ENCODE results near the gene BACH2.

BACH2 gene

DNA sequence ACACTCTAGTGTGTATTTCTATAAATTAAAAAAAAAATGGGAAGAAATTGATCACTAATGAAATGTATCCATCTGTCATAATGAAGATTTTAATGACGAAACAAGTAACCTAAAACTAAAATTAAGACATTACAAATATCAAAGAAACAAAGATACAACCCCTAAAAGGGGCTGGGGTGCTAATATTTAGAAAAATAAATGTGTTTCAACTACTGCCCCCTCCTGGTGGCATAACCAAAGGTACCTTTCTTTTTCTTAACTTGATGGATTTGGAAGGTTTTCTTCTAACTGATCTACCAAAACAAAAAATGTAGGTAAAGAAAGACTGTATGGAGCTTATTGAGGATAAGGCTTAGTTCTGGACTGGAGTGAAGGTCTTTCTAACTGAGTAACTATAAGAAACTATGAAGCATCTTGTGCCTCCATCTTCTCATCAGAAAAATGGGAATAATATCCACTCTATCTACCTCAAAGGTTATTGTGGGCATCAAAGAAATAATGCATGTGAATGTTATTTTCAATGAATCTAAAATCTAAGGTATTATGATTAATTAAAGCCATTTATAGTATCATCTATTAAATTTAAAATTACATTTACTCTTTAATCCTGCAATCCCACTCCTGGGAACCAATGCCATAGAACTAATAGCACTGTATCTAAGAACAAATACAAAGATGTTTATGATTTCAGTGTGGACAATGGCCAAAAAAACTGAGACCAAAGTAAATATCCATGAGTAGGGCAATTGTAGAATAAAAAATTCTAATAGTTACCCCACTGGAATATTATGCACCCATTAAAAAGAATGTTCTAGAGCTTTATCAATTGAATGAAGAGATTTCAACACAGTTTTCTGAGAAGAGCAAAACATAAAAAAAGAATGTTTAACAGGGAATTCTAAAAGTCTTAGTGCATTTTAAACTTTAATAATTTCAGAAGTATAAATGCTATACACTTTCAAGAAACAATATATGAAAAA, 117.2 kb downstream of the BACH2 start:
- Histone ChIP-seq H2AFZ (ENCODE audit: low read depth, low read length, severe bottlenecking) (no peak overlapping the region), H3K36me3 (ENCODE audit: low read length) (0 out of 2 replicates have a peak, but pooled peaks cover 8% of the 10 kb centered on the region), H3K9me3 (ENCODE audit: insufficient read depth, low read length) (no peaks in the 10 kb centered on the region), H3K4me2 (ENCODE audit: low read depth, low read length, poor library complexity, severe bottlenecking) (no peak overlapping the region), H3K27me3 (ENCODE audit: low read length) (no peaks in the 10 kb centered on the region), H3K4me3 (ENCODE audit: insufficient read depth, low read length, poor library complexity, severe bottlenecking) (no peak overlapping the region), H3K9ac (ENCODE audit: low read length) (no peak overlapping the region), H3K27ac (ENCODE audit: low read depth, low read length) (no peak overlapping the region), H3F3A (ENCODE audit: insufficient read depth) (peaks cover 8% of the 10 kb centered on the region; the same call in 1 of the 2 replicates), H4K20me1 (ENCODE audit: low read depth, low read length) (no peaks in the 10 kb centered on the region), H3K9me2 (replicated peaks; ENCODE audit: insufficient read depth, low read length) (no peaks in the 10 kb centered on the region), H3K79me2 (ENCODE audit: insufficient read depth, low read length) (no peaks in the 10 kb centered on the region)
- no peak for TF ChIP-seq EZH2phosphoT487 (conservative IDR thresholded peaks at IDR 0.05; ENCODE audit: low read length)
- TF ChIP-seq CTCF (IDR thresholded peaks at IDR 0.05; ENCODE audit: insufficient read depth, low read length, poor library complexity, severe bottlenecking): peak; percentile 35

GRCh38 chr6:90178384-90178855, 118.2 kb downstream of the BACH2 start:
- Histone ChIP-seq H2AFZ (ENCODE audit: low read depth, low read length, severe bottlenecking) (no peak overlapping the region), H3K9me2 (replicated peaks; ENCODE audit: insufficient read depth, low read length) (no peaks in the 10 kb centered on the region), H3K36me3 (ENCODE audit: low read length) (0 out of 2 replicates have a peak, but pooled peaks cover 8% of the 10 kb centered on the region), H3K9ac (ENCODE audit: low read length) (no peak overlapping the region), H3K27me3 (ENCODE audit: low read length) (no peaks in the 10 kb centered on the region), H3K27ac (ENCODE audit: low read depth, low read length) (no peak overlapping the region), H3K9me3 (ENCODE audit: insufficient read depth, low read length) (no peaks in the 10 kb centered on the region), H3K4me3 (ENCODE audit: insufficient read depth, low read length, poor library complexity, severe bottlenecking) (no peak overlapping the region), H3F3A (ENCODE audit: insufficient read depth) (peaks cover 8% of the 10 kb centered on the region; the same call in 1 of the 2 replicates), H3K79me2 (ENCODE audit: insufficient read depth, low read length) (no peaks in the 10 kb centered on the region), H3K4me2 (ENCODE audit: low read depth, low read length, poor library complexity, severe bottlenecking) (peak overlapping the region; percentile 1), H4K20me1 (ENCODE audit: low read depth, low read length) (no peaks in the 10 kb centered on the region)
- TF ChIP-seq CTCF (IDR thresholded peaks at IDR 0.05; ENCODE audit: insufficient read depth, low read length, poor library complexity, severe bottlenecking) (no peak), EZH2phosphoT487 (conservative IDR thresholded peaks at IDR 0.05; ENCODE audit: low read length) (no peak)

DNA sequence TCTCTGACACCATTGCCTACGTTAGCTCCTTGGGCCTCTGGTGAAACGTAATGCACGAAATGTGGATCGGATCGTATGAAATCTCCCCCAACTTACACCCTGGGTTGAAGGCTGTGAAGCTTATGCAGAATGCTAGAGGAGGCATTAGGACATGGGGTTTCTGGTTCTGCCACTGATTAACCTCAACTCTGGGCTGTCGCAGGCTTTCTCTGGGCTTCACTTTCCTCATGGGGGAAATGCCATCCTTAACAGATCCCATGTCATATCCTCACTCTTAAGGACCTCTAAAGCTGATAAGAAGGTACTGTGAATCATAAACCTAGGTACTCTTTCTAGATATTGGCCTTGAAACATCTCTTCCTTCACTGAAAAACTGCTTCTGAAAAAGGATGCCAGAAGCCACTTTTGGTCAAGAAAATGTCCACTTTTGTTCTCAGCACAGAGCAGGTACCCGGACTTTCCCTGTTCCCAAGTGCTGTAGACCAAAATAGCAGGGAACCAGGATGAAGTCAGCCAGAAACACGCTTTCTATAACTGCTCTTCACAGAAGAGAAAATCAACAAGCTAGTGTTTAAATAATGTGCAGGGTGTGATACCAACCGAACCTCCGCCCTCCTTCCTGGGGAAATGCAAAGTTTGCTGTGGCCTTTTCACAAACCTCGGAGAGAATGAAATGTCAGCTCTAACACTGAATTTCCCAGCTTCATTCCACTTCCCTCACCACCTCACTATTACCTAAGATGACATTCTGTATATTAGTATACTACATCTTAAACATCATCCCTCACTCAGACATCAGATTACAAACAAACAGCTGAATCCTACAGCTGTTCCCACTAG, 118.9 kb downstream of the BACH2 start:
- Histone ChIP-seq H3F3A (ENCODE audit: insufficient read depth) (peaks cover 8% of the 10 kb centered on the region; the same call in 1 of the 2 replicates), H3K27ac (ENCODE audit: low read depth, low read length) (no peak overlapping the region), H3K9me3 (ENCODE audit: insufficient read depth, low read length) (no peaks in the 10 kb centered on the region), H3K36me3 (ENCODE audit: low read length) (peaks cover 8% of the 10 kb centered on the region; the same call in 1 of the 2 replicates), H3K9me2 (replicated peaks; ENCODE audit: insufficient read depth, low read length) (no peaks in the 10 kb centered on the region), H3K4me2 (ENCODE audit: low read depth, low read length, poor library complexity, severe bottlenecking) (peak overlapping the region; percentile 1), H2AFZ (ENCODE audit: low read depth, low read length, severe bottlenecking) (no peak overlapping the region), H3K27me3 (ENCODE audit: low read length) (no peaks in the 10 kb centered on the region), H4K20me1 (ENCODE audit: low read depth, low read length) (no peaks in the 10 kb centered on the region), H3K4me3 (ENCODE audit: insufficient read depth, low read length, poor library complexity, severe bottlenecking) (no peak overlapping the region), H3K9ac (ENCODE audit: low read length) (no peak overlapping the region), H3K79me2 (ENCODE audit: insufficient read depth, low read length) (no peaks in the 10 kb centered on the region)
- TF ChIP-seq EZH2phosphoT487 (conservative IDR thresholded peaks at IDR 0.05; ENCODE audit: low read length): no peak
- no peak for TF ChIP-seq CTCF (IDR thresholded peaks at IDR 0.05; ENCODE audit: insufficient read depth, low read length, poor library complexity, severe bottlenecking)
